Measurements from ENCODE around the gene ARHGAP18.

ARHGAP18 gene

DNA sequence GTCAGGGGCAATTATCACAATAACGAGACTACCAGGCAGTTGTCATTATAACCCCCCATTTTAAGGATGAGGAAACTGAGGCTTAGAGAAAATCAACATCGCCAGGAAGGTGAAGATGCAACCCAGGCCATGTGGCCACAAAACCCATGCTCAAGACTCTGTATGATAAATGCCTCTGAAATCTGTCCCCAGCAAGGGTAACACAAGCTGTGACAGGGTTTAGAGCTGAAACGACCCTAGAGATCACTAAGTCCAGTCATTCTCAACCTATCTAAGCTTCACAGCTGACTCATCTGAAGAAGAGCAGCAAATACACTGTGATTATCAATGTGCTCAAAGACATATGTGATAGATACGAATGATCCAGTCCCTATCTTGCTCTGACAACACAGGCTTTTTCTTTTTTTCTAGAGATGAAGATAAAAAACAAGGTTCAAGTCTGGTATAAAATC is 47.0 kb downstream of the ARHGAP18 start:
- H3K9me2 ChIP-seq (replicated peaks; ENCODE audit: control insufficient read depth, low read length) = no peaks in the 10 kb centered on the region

DNA sequence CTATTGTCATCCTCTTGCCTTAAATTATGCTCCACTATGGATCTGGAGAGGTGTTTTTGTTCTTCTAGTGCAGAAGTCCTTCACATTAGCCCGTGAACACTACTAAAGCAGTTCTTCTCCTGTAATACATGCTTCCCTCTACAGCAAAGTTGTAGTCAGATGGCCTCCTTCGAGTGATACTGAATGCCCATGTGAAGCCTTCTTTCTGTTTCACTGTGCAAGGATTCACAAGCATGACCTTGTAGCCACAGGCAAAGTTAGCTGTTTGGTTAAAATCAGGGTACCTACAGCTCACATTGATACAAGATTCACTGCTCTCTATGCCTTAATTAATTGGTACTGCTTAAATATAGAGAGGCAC is 47.6 kb downstream of the ARHGAP18 start:
- no peaks in the 10 kb centered on the region for H3K27me3 ChIP-seq (ENCODE audit: control insufficient read depth, low read length)
- H4K20me1 ChIP-seq (ENCODE audit: control insufficient read depth, insufficient read depth, low read depth, low read length) = no peaks in the 10 kb centered on the region
- TF ChIP-seq CTCF (IDR thresholded peaks at IDR 0.05; ENCODE audit: low read depth, low read length, poor library complexity, severe bottlenecking) (no peak), EZH2phosphoT487 (IDR thresholded peaks at IDR 0.05; ENCODE audit: borderline replicate concordance, low read length) (no peak)
- H3K4me1 ChIP-seq (ENCODE audit: control insufficient read depth, low read length) = no peaks in the 10 kb centered on the region
- no peaks in the 10 kb centered on the region for H3K79me2 ChIP-seq (ENCODE audit: control insufficient read depth, low read length)
- H3F3A ChIP-seq (ENCODE audit: control insufficient read depth, insufficient read depth) = no peaks in the 10 kb centered on the region
- no peaks in the 10 kb centered on the region for H3K36me3 ChIP-seq (ENCODE audit: control insufficient read depth, low read length)
- H3K9me2 ChIP-seq (replicated peaks; ENCODE audit: control insufficient read depth, low read length) = no peaks in the 10 kb centered on the region
- H3K27ac ChIP-seq (ENCODE audit: low read depth, low read length) = no peak overlapping the region
- H3K9me3 ChIP-seq (ENCODE audit: control insufficient read depth, insufficient read depth, low read length) = no peaks in the 10 kb centered on the region
- H3K4me3 ChIP-seq (ENCODE audit: low read length) = no peak overlapping the region
- H3K4me2 ChIP-seq (ENCODE audit: low read length) = no peak overlapping the region

More for the DNA sequence above, 47.0 kb downstream of the ARHGAP18 start:
- H3K4me1 ChIP-seq (ENCODE audit: control insufficient read depth, low read length) = no peaks in the 10 kb centered on the region
- no peaks in the 10 kb centered on the region for H3F3A ChIP-seq (ENCODE audit: control insufficient read depth, insufficient read depth)
- no peaks in the 10 kb centered on the region for H4K20me1 ChIP-seq (ENCODE audit: control insufficient read depth, insufficient read depth, low read depth, low read length)
- TF ChIP-seq EZH2phosphoT487 (IDR thresholded peaks at IDR 0.05; ENCODE audit: borderline replicate concordance, low read length) (no peak), CTCF (IDR thresholded peaks at IDR 0.05; ENCODE audit: low read depth, low read length, poor library complexity, severe bottlenecking) (no peak)
- no peaks in the 10 kb centered on the region for H3K9me3 ChIP-seq (ENCODE audit: control insufficient read depth, insufficient read depth, low read length)
- H3K27ac ChIP-seq (ENCODE audit: low read depth, low read length) = no peak overlapping the region
- no peaks in the 10 kb centered on the region for H3K27me3 ChIP-seq (ENCODE audit: control insufficient read depth, low read length)
- H3K4me2 ChIP-seq (ENCODE audit: low read length) = no peak overlapping the region
- H3K79me2 ChIP-seq (ENCODE audit: control insufficient read depth, low read length) = no peaks in the 10 kb centered on the region
- no peaks in the 10 kb centered on the region for H3K36me3 ChIP-seq (ENCODE audit: control insufficient read depth, low read length)
- H3K4me3 ChIP-seq (ENCODE audit: low read length) = no peak overlapping the region

GRCh38 chr6:129661536-129662405 is 48.2 kb downstream of the ARHGAP18 start:
- Histone ChIP-seq H3K27me3 (ENCODE audit: control insufficient read depth, low read length) (no peaks in the 10 kb centered on the region), H3K4me1 (ENCODE audit: control insufficient read depth, low read length) (no peaks in the 10 kb centered on the region), H3K27ac (ENCODE audit: low read depth, low read length) (no peak overlapping the region), H3K79me2 (ENCODE audit: control insufficient read depth, low read length) (no peaks in the 10 kb centered on the region), H4K20me1 (ENCODE audit: control insufficient read depth, insufficient read depth, low read depth, low read length) (no peaks in the 10 kb centered on the region), H3K4me3 (ENCODE audit: low read length) (no peak overlapping the region), H3K36me3 (ENCODE audit: control insufficient read depth, low read length) (no peaks in the 10 kb centered on the region), H3K4me2 (ENCODE audit: low read length) (no peak overlapping the region), H3K9me3 (ENCODE audit: control insufficient read depth, insufficient read depth, low read length) (no peaks in the 10 kb centered on the region), H3K9me2 (replicated peaks; ENCODE audit: control insufficient read depth, low read length) (no peaks in the 10 kb centered on the region), H3F3A (ENCODE audit: control insufficient read depth, insufficient read depth) (no peaks in the 10 kb centered on the region)
- TF ChIP-seq CTCF (IDR thresholded peaks at IDR 0.05; ENCODE audit: low read depth, low read length, poor library complexity, severe bottlenecking) (no peak), EZH2phosphoT487 (IDR thresholded peaks at IDR 0.05; ENCODE audit: borderline replicate concordance, low read length) (no peak)
